HepG2 (cell line): Measurements from ENCODE around the gene GRB7. TPM values are rescaled to one million over a fixed set of nuclear protein-coding genes. Genes with fewer than 3 reads are reported as not detected.

Source experiments
- CHD2 ChIP-seq: IDR thresholded peaks from 2 replicates; pipeline ENCODE4 v1.6.1; 2011; ENCODE audit warnings: low read depth, low read length, improper control_type of control experiment
- FOXM1 ChIP-seq: sonication (generic); formaldehyde crosslinking; IDR thresholded peaks from 2 replicates; pipeline ENCODE4 v1.5.0; 2020; ENCODE audit warnings: missing genetic modification reagents
- HES4 ChIP-seq: sonication (generic); formaldehyde crosslinking; IDR thresholded peaks from 2 replicates; pipeline ENCODE4 v1.9.0; 2021; ENCODE audit warnings: mild to moderate bottlenecking, missing genetic modification reagents, borderline replicate concordance
- NCOA5 ChIP-seq: sonication (generic); formaldehyde crosslinking; IDR thresholded peaks from 2 replicates; pipeline ENCODE4 v1.4.0; 2020; ENCODE audit warnings: missing genetic modification reagents
- NR2F2 ChIP-seq: IDR thresholded peaks from 2 replicates; pipeline ENCODE4 v1.6.1; 2012; ENCODE audit warnings: low read depth, inconsistent platforms, borderline replicate concordance
- PHF20 ChIP-seq: sonication (generic); formaldehyde crosslinking; IDR thresholded peaks from 2 replicates; pipeline ENCODE4 v1.5.0; 2020; ENCODE audit warnings: mild to moderate bottlenecking, missing genetic modification reagents
- POLR2A ChIP-seq, 2 experiments: IDR thresholded peaks; 2 replicates each; pipeline ENCODE4 v1.6.1; 2011; ENCODE audit warnings: low read depth in 2 of 2, low read length in 2 of 2, mild to moderate bottlenecking in 1 of 2, moderate library complexity in 1 of 2; ENCODE audit not compliant: insufficient read depth in 1 of 2
- POLR2G ChIP-seq: fragments of 200-400 bp; formaldehyde crosslinking; IDR thresholded peaks from 2 replicates; pipeline ENCODE4 v1.6.1; 2018; ENCODE audit warnings: mild to moderate bottlenecking, low read depth, low read length, moderate library complexity
- RAD51 ChIP-seq: fragments of 450-650 bp; IDR thresholded peaks from 2 replicates; pipeline ENCODE4 v1.6.1; 2016; ENCODE audit warnings: borderline replicate concordance
- RBM22 ChIP-seq: fragments of 200-400 bp; formaldehyde crosslinking; optimal IDR thresholded peaks from 2 replicates; pipeline ENCODE3; 2017; ENCODE audit warnings: mild to moderate bottlenecking, low read length, moderate library complexity
- SUZ12 ChIP-seq: fragments of 150-350 bp; IDR thresholded peaks from 2 replicates; pipeline ENCODE4 v1.6.1; 2014; ENCODE audit warnings: low read depth, low read length
- U2AF2 ChIP-seq: fragments of 200-400 bp; formaldehyde crosslinking; IDR thresholded peaks from 2 replicates; pipeline ENCODE4 v1.6.1; 2017; ENCODE audit warnings: low read depth, mild to moderate bottlenecking, low read length
- ZKSCAN8 ChIP-seq: IDR thresholded peaks from 2 replicates; pipeline ENCODE4 v1.6.1; 2016; ENCODE audit warnings: borderline replicate concordance, missing genetic modification reagents, missing compliant biosample characterization
- ZMYM3 ChIP-seq: sonication (generic); formaldehyde crosslinking; IDR thresholded peaks from 2 replicates; pipeline ENCODE4 v1.5.1; 2020; ENCODE audit warnings: mild to moderate bottlenecking, missing genetic modification reagents
- ZNF136 ChIP-seq: sonication (generic); formaldehyde crosslinking; IDR thresholded peaks from 2 replicates; pipeline ENCODE4 v1.8.1; 2022; ENCODE audit warnings: low read depth, mild to moderate bottlenecking, moderate library complexity, missing genetic modification reagents
- ZNF17 ChIP-seq: sonication (generic); formaldehyde crosslinking; IDR thresholded peaks from 2 replicates; pipeline ENCODE4 v1.5.0; 2020; ENCODE audit warnings: mild to moderate bottlenecking, missing genetic modification reagents
- ZNF20 ChIP-seq: sonication (generic); formaldehyde crosslinking; IDR thresholded peaks from 2 replicates; pipeline ENCODE4 v1.4.0; 2020; ENCODE audit warnings: mild to moderate bottlenecking, moderate library complexity, missing genetic modification reagents
- ZNF232 ChIP-seq: sonication (generic); formaldehyde crosslinking; IDR thresholded peaks from 2 replicates; pipeline ENCODE4 v1.4.0; 2020; ENCODE audit warnings: missing genetic modification reagents, borderline replicate concordance
- ZNF33B ChIP-seq: sonication (generic); formaldehyde crosslinking; IDR thresholded peaks from 2 replicates; pipeline ENCODE4 v1.5.1; 2020; ENCODE audit warnings: mild to moderate bottlenecking, missing genetic modification reagents
- ZNF430 ChIP-seq: sonication (generic); formaldehyde crosslinking; IDR thresholded peaks from 2 replicates; pipeline ENCODE4 v1.9.0; 2021; ENCODE audit warnings: mild to moderate bottlenecking, missing genetic modification reagents
- ZNF709 ChIP-seq: sonication (generic); formaldehyde crosslinking; IDR thresholded peaks from 2 replicates; pipeline ENCODE4 v1.5.0; 2020; ENCODE audit warnings: mild to moderate bottlenecking, missing genetic modification reagents
- ZNF780A ChIP-seq: sonication (generic); formaldehyde crosslinking; IDR thresholded peaks from 2 replicates; pipeline ENCODE4 v1.8.0; 2022; ENCODE audit warnings: mild to moderate bottlenecking, missing genetic modification reagents, moderate library complexity
- polyA plus RNA-seq, 8 experiments: library from polyadenylated mRNA; depleted of rRNA in 3 of 8; stranded (reverse) in 7 of 8; unstranded in 1 of 8; fragments of >200 nt; fragmentation: Illumina TruSeq in 4 of 8; extraction: Trizol in 4 of 8; gene quantifications; 2 replicates each; pipeline versions ENCODE4 v1.2.1 to v1.2.3, GENCODE V29; 2011 to 2016; ENCODE audit warnings: low read depth in 4 of 8, missing spikeins in 1 of 8, mixed read lengths in 1 of 8; ENCODE audit not compliant: insufficient read depth in 1 of 8
- total RNA-seq, 5 experiments: library from RNA; depleted of rRNA; stranded (reverse); fragments of >200 nt; fragmentation: Illumina TruSeq; extraction: Trizol; gene quantifications; 2 replicates each; pipeline ENCODE4 v1.2.3, GENCODE V29; 2016; ENCODE audit warnings: low read depth in 1 of 5
- TF ChIP-seq, protein P1 (sequence below): sonication (generic); formaldehyde crosslinking; IDR thresholded peaks from 2 replicates; pipeline ENCODE4 v1.9.0; 2021; ENCODE audit warnings: mild to moderate bottlenecking, missing genetic modification reagents
- TF ChIP-seq, protein P2 (sequence below): sonication (generic); formaldehyde crosslinking; IDR thresholded peaks from 2 replicates; pipeline ENCODE4 v1.4.0; 2020; ENCODE audit warnings: missing genetic modification reagents; ENCODE audit errors: not compliant biosample characterization

The GRB7 gene
- total and polyA plus RNA-seq, 2 of the 13 experiments (the other 11 are each of a cell fraction or from before 2014, with no cell fraction given): 60.2 to 77.7 TPM

GRCh38 chr17:39740357-39741111, 2.8 kb downstream of the GRB7 start (continued):
- no peak for TF ChIP-seq NR2F2
- no peak for TF ChIP-seq ZNF20 (CRISPR knock-in tag)
- TF ChIP-seq ZMYM3 (CRISPR knock-in tag): peak; percentile 9; the same call in 1 of the 2 replicates
- TF ChIP-seq ZNF136 (CRISPR knock-in tag): no peak
- TF ChIP-seq NCOA5 (CRISPR knock-in tag): no peak
- TF ChIP-seq HES4: no peak; the same call in 1 of the 2 replicates
- TF ChIP-seq, protein P1, sequence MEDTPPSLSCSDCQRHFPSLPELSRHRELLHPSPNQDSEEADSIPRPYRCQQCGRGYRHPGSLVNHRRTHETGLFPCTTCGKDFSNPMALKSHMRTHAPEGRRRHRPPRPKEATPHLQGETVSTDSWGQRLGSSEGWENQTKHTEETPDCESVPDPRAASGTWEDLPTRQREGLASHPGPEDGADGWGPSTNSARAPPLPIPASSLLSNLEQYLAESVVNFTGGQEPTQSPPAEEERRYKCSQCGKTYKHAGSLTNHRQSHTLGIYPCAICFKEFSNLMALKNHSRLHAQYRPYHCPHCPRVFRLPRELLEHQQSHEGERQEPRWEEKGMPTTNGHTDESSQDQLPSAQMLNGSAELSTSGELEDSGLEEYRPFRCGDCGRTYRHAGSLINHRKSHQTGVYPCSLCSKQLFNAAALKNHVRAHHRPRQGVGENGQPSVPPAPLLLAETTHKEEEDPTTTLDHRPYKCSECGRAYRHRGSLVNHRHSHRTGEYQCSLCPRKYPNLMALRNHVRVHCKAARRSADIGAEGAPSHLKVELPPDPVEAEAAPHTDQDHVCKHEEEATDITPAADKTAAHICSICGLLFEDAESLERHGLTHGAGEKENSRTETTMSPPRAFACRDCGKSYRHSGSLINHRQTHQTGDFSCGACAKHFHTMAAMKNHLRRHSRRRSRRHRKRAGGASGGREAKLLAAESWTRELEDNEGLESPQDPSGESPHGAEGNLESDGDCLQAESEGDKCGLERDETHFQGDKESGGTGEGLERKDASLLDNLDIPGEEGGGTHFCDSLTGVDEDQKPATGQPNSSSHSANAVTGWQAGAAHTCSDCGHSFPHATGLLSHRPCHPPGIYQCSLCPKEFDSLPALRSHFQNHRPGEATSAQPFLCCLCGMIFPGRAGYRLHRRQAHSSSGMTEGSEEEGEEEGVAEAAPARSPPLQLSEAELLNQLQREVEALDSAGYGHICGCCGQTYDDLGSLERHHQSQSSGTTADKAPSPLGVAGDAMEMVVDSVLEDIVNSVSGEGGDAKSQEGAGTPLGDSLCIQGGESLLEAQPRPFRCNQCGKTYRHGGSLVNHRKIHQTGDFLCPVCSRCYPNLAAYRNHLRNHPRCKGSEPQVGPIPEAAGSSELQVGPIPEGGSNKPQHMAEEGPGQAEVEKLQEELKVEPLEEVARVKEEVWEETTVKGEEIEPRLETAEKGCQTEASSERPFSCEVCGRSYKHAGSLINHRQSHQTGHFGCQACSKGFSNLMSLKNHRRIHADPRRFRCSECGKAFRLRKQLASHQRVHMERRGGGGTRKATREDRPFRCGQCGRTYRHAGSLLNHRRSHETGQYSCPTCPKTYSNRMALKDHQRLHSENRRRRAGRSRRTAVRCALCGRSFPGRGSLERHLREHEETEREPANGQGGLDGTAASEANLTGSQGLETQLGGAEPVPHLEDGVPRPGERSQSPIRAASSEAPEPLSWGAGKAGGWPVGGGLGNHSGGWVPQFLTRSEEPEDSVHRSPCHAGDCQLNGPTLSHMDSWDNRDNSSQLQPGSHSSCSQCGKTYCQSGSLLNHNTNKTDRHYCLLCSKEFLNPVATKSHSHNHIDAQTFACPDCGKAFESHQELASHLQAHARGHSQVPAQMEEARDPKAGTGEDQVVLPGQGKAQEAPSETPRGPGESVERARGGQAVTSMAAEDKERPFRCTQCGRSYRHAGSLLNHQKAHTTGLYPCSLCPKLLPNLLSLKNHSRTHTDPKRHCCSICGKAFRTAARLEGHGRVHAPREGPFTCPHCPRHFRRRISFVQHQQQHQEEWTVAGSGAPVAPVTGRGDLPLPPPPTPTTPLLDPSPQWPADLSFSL (CRISPR knock-in tag): no peak
- TF ChIP-seq ZNF780A (CRISPR knock-in tag): no peak; the same call in 1 of the 2 replicates
- TF ChIP-seq ZNF17 (CRISPR knock-in tag): no peak
- TF ChIP-seq ZNF232 (CRISPR knock-in tag): no peak
- no peak for TF ChIP-seq PHF20 (CRISPR knock-in tag)
- no peak for TF ChIP-seq SUZ12
- TF ChIP-seq ZKSCAN8 (CRISPR knock-in tag): 0 out of 2 replicates have a peak, but pooled peaks have one; percentile 43
- TF ChIP-seq POLR2A (IDR thresholded peaks at IDR 0.05; ENCODE audit: insufficient read depth in 1 of 2, low read depth in 2 of 2, low read length in 2 of 2): peak; percentile 52 to 76; a peak in 3 of 4 replicates
- TF ChIP-seq, protein P2, sequence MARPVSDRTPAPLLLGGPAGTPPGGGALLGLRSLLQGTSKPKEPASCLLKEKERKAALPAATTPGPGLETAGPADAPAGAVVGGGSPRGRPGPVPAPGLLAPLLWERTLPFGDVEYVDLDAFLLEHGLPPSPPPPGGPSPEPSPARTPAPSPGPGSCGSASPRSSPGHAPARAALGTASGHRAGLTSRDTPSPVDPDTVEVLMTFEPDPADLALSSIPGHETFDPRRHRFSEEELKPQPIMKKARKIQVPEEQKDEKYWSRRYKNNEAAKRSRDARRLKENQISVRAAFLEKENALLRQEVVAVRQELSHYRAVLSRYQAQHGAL (CRISPR knock-in tag): no peak
- peak; percentile 78; the same call in 1 of the 2 replicates for TF ChIP-seq ZNF709 (CRISPR knock-in tag)
- TF ChIP-seq FOXM1 (CRISPR knock-in tag): no peak
- TF ChIP-seq U2AF2: no peak
- peak; percentile 38; the same call in 1 of the 2 replicates for TF ChIP-seq CHD2
- TF ChIP-seq ZNF33B (CRISPR knock-in tag): no peak
- TF ChIP-seq ZNF430 (CRISPR knock-in tag): no peak
- peak; percentile 61 for TF ChIP-seq POLR2G
- TF ChIP-seq RBM22: peak; percentile 38
- TF ChIP-seq RAD51: no peak
